ENCODE results near the gene TXNDC11. TPM values are rescaled to one million over a fixed set of nuclear protein-coding genes. Genes with fewer than 3 reads are reported as not detected.

Gene TXNDC11
- total RNA-seq, 2 experiments from 2014 or later: 111 to 112 TPM

DNA sequence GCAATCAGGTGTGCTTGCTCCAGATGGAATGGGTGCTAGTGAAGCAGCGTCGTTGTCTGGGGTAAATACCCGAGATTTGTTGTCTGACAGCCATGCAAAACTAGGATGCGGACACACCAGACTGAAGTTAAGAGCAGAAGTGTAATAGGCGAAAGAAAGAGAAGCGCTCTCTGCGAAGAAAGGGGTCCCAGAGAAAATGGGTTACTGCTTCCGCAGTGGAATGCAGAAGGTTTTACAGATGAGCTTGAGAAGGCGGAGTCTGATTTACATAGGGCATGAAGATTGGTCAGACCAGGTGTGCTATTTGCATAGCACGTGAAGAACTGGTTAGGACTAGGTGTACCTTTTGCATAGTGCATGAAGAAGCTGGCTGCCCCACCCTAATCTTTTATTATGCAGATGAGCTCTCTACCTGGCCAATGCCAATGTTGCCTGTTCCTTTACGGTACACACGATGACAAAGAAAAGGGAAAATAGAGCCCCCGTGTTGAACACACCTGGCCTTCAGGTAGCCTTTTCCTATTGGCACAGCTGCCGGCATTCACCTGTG is 106.4 kb downstream of the TXNDC11 start:
- Mint-ChIP-seq H3K4me3 (no peak overlapping the region), H3K27ac (no peak overlapping the region), H3K36me3 (ENCODE audit: low read depth) (no peaks in the 10 kb centered on the region), H3K4me1 (ENCODE audit: low read depth) (peaks cover 17% of the 10 kb centered on the region), H3K27me3 (no peaks in the 10 kb centered on the region), H3K9me3 (no peaks in the 10 kb centered on the region)
- no peak overlapping the region for H3K4me3 ChIP-seq (ENCODE audit: low read length)
- TF ChIP-seq, protein P1, sequence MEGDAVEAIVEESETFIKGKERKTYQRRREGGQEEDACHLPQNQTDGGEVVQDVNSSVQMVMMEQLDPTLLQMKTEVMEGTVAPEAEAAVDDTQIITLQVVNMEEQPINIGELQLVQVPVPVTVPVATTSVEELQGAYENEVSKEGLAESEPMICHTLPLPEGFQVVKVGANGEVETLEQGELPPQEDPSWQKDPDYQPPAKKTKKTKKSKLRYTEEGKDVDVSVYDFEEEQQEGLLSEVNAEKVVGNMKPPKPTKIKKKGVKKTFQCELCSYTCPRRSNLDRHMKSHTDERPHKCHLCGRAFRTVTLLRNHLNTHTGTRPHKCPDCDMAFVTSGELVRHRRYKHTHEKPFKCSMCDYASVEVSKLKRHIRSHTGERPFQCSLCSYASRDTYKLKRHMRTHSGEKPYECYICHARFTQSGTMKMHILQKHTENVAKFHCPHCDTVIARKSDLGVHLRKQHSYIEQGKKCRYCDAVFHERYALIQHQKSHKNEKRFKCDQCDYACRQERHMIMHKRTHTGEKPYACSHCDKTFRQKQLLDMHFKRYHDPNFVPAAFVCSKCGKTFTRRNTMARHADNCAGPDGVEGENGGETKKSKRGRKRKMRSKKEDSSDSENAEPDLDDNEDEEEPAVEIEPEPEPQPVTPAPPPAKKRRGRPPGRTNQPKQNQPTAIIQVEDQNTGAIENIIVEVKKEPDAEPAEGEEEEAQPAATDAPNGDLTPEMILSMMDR (IDR thresholded peaks at IDR 0.05): no peak
- no peaks in the 10 kb centered on the region for H3K36me3 ChIP-seq (ENCODE audit: insufficient read depth, low read length)
- ChIA-PET CTCF (interaction anchor here (1.6 kb wide), 1 partner anchor 104 kb away, joined by 6 read pairs; no protein-coding TSS in a partner anchor), POLR2A (interaction anchor here (0.7 to 2.7 kb wide), 4 partner anchors 12 to 104 kb away, joined by 4 to 11 read pairs (median 5); partner anchors contain the start of gene LITAF)
- ATAC-seq (ENCODE audit: poor library complexity): peak; percentile 93
- H3K27ac ChIP-seq (ENCODE audit: low read depth in 1 of 2, low read length in 2 of 2): no peak overlapping the region
- intact Hi-C loops (cut with DNase I, micrococcal nuclease): no loop called here
- H3K9me3 ChIP-seq (ENCODE audit: control insufficient read depth in 1 of 2, insufficient read depth in 1 of 2, low read length in 2 of 2): no peaks in the 10 kb centered on the region
- DNase-seq: peak in 2 of 14 experiments; percentile 36 to 55
- peaks cover 17% of the 10 kb centered on the region for H3K4me1 ChIP-seq (ENCODE audit: insufficient read depth, low read length)
- H3K27me3 ChIP-seq (ENCODE audit: control insufficient read depth in 1 of 2, insufficient read depth in 2 of 2, low read length in 2 of 2): no peaks in the 10 kb centered on the region

DNA sequence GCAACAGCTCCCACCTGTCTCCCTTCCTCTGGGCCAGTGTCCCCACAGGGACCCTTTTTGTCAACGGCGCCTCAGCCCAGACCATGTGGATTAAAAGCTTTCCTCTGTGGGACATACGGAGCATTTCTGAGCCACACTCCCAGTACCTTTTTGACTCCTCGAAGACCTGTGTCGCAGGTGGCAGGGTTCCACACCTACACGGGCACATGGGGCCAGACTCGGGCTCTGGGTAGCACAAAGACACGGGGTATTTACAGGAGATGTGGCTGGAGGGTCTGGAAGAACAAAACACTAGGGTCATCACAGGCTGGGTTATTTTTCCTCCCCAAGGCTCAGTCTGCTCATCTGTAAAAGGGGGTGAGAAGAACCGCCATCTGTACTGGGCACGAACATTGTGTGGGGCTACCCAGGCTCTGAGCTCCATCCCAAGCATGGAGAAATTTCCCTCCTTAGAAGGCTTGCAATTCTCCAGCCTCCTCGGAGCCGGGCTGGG is 106.9 kb downstream of the TXNDC11 start:
- no peak overlapping the region for H3K27ac ChIP-seq (ENCODE audit: low read depth in 1 of 2, low read length in 2 of 2)
- Mint-ChIP-seq H3K9me3 (no peaks in the 10 kb centered on the region), H3K27ac (no peak overlapping the region), H3K36me3 (ENCODE audit: low read depth) (no peaks in the 10 kb centered on the region), H3K4me3 (no peak overlapping the region), H3K4me1 (ENCODE audit: low read depth) (peaks cover 16% of the 10 kb centered on the region), H3K27me3 (no peaks in the 10 kb centered on the region)
- TF ChIP-seq, protein P1 (IDR thresholded peaks at IDR 0.05): no peak
- CTCF ChIA-PET: interaction anchor here (1.6 kb wide), 1 partner anchor 103 kb away, joined by 6 read pairs; no protein-coding TSS in a partner anchor
- H3K4me1 ChIP-seq (ENCODE audit: insufficient read depth, low read length): peaks cover 12% of the 10 kb centered on the region
- no peaks in the 10 kb centered on the region for H3K9me3 ChIP-seq (ENCODE audit: control insufficient read depth in 1 of 2, insufficient read depth in 1 of 2, low read length in 2 of 2)
- POLR2A ChIA-PET: interaction anchor here (1.4 kb wide), 1 partner anchor 49 kb away, joined by 5 read pairs; the partner anchor contains the start of gene LITAF
- ATAC-seq (ENCODE audit: poor library complexity) (no peak), DNase-seq (no peak)
- H3K27me3 ChIP-seq (ENCODE audit: control insufficient read depth in 1 of 2, insufficient read depth in 2 of 2, low read length in 2 of 2): no peaks in the 10 kb centered on the region
- intact Hi-C loops (cut with DNase I, micrococcal nuclease): no loop called here
- no peaks in the 10 kb centered on the region for H3K36me3 ChIP-seq (ENCODE audit: insufficient read depth, low read length)
- no peak overlapping the region for H3K4me3 ChIP-seq (ENCODE audit: low read length)

DNA sequence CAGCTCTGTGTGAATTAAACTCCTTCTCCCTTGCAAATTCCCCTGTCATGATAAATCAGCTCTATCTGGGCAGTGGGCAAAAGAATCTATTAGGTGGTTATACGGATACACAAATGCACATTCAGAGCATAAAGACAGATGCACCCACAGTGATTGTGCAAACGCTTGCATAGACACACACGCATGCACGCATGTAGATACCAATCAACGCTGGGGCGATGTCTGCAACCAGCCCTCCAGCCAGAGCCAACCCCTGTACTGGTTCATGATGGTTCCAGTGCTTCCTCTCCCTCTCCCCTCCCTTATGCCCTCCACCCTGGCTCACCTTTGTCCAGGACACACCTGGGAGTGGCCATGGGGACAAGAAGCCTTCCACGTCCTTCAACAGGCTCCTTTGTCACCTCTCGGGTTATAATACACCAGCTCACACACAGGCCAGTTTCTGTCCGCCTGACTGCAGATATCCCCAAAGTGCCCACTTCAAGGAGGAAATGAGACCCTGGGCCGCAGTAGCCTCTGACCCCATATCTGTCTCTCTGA is 107.5 kb downstream of the TXNDC11 start:
- Mint-ChIP-seq H3K27me3 (no peaks in the 10 kb centered on the region), H3K4me3 (no peak overlapping the region), H3K27ac (no peak overlapping the region), H3K4me1 (ENCODE audit: low read depth) (peaks cover 21% of the 10 kb centered on the region), H3K36me3 (ENCODE audit: low read depth) (no peaks in the 10 kb centered on the region), H3K9me3 (no peaks in the 10 kb centered on the region)
- no peak for ATAC-seq (ENCODE audit: poor library complexity)
- Histone ChIP-seq H3K36me3 (ENCODE audit: insufficient read depth, low read length) (no peaks in the 10 kb centered on the region), H3K4me1 (ENCODE audit: insufficient read depth, low read length) (peaks cover 12% of the 10 kb centered on the region), H3K27ac (ENCODE audit: low read depth in 1 of 2, low read length in 2 of 2) (no peak overlapping the region), H3K9me3 (ENCODE audit: control insufficient read depth in 1 of 2, insufficient read depth in 1 of 2, low read length in 2 of 2) (no peaks in the 10 kb centered on the region), H3K27me3 (ENCODE audit: control insufficient read depth in 1 of 2, insufficient read depth in 2 of 2, low read length in 2 of 2) (no peaks in the 10 kb centered on the region), H3K4me3 (ENCODE audit: low read length) (no peak overlapping the region)
- POLR2A ChIA-PET: interaction anchor here (1.4 kb wide), 1 partner anchor 48 kb away, joined by 5 read pairs; the partner anchor contains the start of gene LITAF
- TF ChIP-seq, protein P1 (IDR thresholded peaks at IDR 0.05): no peak
- intact Hi-C loops (cut with DNase I, micrococcal nuclease): no loop called here
- CTCF ChIA-PET: no interaction called here
- DNase-seq: no peak
